Fibroblast of skin of scalp (primary cell): Measurements from ENCODE around the gene GNA12.
"Not testable (repeated sequence)": the region's sequence is repeated elsewhere in the genome, so short reads cannot be mapped to it uniquely, and the experiment has no call there.

ENCODE experiments used
- DNase-seq: peaks from one replicate; pipeline ENCODE4 v3.0.0-alpha.2; 2013

The GNA12 gene

GRCh38 chr7:2775785-2776184, 68.3 kb downstream of the GNA12 start:
- DNase-seq, result no peak

- DNase-seq, result no peak
Observed at GRCh38 chr7:2775376-2775775, 68.7 kb downstream of the GNA12 start.

GRCh38 chr7:2774935-2775334, 69.2 kb downstream of the GNA12 start:
- no peak for DNase-seq

GRCh38 chr7:2774280-2774679, 69.8 kb downstream of the GNA12 start:
- DNase-seq, result no peak

- no peak for DNase-seq
Observed at GRCh38 chr7:2773608-2774007, 70.5 kb downstream of the GNA12 start.

GRCh38 chr7:2771274-2771731, 72.8 kb downstream of the GNA12 start:
- no peak for DNase-seq

GRCh38 chr7:2764621-2765020, 79.5 kb downstream of the GNA12 start:
- no peak for DNase-seq

- DNase-seq, result no peak
Observed at GRCh38 chr7:2763597-2763996, 80.5 kb downstream of the GNA12 start.

- no peak for DNase-seq
Observed at GRCh38 chr7:2761801-2762497, 82.2 kb downstream of the GNA12 start.

- DNase-seq, result no peak
Observed at GRCh38 chr7:2761131-2761624, 82.9 kb downstream of the GNA12 start.

GRCh38 chr7:2760098-2760889, 83.8 kb downstream of the GNA12 start:
- DNase-seq, result peak; percentile 61

- DNase-seq, result no peak
Observed at GRCh38 chr7:2759736-2760097, 84.4 kb downstream of the GNA12 start.

GRCh38 chr7:2758673-2759616, 85.2 kb downstream of the GNA12 start:
- DNase-seq, result no peak

- peak; percentile 98 for DNase-seq
Observed at GRCh38 chr7:2757904-2758672, 86.0 kb downstream of the GNA12 start.

GRCh38 chr7:2757361-2757903, 86.7 kb downstream of the GNA12 start:
- peak; percentile 22 for DNase-seq

- no peak for DNase-seq
Observed at GRCh38 chr7:2755531-2755930, 88.6 kb downstream of the GNA12 start.

GRCh38 chr7:2754912-2755311, 89.2 kb downstream of the GNA12 start:
- no peak for DNase-seq

GRCh38 chr7:2754086-2754485, 90.0 kb downstream of the GNA12 start:
- peak; percentile 20 for DNase-seq

- DNase-seq, result no peak
Observed at GRCh38 chr7:2753148-2753547, 91.0 kb downstream of the GNA12 start.

- DNase-seq, result no peak
Observed at GRCh38 chr7:2751086-2751485, 93.0 kb downstream of the GNA12 start.

- DNase-seq, result peak; percentile 66
Observed at GRCh38 chr7:2750004-2750407, 94.1 kb downstream of the GNA12 start.

GRCh38 chr7:2748684-2749083, 95.4 kb downstream of the GNA12 start:
- not testable (repeated sequence) for DNase-seq
